HG02884 (cell line): ENCODE data around the gene RAPGEFL1.
"Not testable (repeated sequence)": the region's sequence is repeated elsewhere in the genome, so short reads cannot be mapped to it uniquely, and the experiment has no call there.

Source experiments
- ATAC-seq: cut with Tn5 transposase; IDR thresholded peaks from one replicate; pipeline ENCODE4 v1.9.1; 2021; ENCODE audit warnings: mild to moderate bottlenecking, moderate library complexity; ENCODE audit not compliant: unreplicated experiment

The RAPGEFL1 gene

DNA sequence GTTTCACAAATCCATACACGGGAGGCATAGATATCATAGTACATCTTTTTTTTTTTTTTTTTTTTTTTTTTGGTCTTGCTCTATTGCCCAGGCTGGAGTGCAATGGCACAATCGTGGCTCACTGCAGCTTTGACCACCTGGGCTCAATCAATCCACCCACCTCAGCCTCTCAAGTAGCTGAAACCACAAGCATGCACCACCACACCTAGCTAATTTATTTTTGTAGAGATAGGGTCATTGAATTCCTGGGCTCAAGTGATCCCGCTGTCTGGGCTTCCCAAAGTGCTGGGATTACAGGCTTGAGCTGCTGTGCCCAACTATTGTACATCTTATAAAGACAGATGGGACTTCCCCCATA is 3.5 kb upstream of the RAPGEFL1 start:
- ATAC-seq, result no peak

- ATAC-seq, result no peak
Observed at GRCh38 chr17:40174514-40174913, 2.8 kb upstream of the RAPGEFL1 start.

DNA sequence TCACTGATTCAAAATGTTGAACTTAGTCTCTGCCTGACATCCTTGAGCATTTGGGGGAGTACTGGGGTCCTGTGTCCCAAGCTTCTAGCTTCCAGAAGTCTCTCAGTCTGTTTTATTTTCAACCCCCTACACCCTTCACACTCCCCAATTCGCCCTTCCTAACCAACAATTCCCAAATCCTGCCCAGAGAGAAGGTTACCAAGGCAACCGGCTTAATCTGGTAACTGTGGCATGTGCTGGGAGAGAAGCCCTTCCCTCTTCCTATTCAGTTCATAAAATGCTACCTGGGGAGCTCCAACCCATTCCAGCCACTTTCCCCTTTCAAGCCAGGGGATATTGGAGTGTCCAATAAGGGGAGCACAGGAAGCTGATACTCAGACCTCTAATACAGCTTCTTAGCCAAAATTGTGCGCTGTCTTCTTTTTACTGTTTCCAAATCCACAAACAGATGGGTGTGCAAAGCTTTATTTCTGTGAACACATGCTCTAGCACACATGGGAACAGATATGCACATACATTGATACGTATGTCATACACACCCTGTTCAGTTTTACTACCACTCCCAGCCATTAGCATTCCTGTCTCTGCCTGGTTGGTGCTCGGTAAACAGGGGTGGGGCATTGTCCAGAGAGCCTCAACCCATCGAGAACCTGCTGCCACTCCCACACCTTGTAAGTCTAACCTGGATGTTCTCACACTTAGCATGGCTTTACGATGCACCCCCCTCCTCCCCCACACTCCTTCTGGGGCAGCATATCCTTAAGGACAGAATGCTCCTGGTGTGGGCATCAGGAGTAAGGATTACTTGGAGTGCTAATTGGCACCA is 1.1 kb upstream of the RAPGEFL1 start:
- no peak for ATAC-seq

GRCh38 chr17:40176754-40177110 is 538 bp upstream of the RAPGEFL1 start:
- no peak for ATAC-seq

DNA sequence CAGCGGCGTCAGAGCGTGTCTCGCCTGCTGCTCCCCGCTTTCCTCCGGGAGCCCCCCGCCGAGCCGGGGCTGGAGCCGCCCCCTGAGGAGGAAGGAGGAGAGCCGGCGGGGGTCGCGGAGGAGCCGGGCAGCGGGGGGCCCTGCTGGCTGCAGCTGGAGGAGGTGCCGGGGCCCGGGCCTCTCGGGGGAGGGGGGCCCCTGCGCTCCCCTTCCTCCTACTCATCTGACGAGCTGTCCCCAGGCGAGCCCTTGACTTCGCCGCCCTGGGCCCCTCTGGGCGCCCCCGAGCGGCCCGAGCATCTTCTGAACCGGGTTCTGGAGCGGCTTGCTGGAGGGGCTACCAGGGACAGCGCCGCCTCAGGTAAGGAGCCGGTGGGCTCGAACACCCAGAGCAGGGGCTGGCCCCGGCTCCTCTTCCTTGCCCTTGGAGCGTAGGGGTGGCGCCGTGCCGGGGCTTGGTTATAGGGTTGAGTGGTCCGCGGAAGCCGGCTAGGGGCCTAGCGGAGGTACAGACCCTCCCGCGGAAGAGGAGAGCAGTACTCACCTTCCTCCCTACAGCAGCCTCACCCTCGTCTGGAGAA is 841 bp downstream of the RAPGEFL1 start:
- no peak for ATAC-seq

GRCh38 chr17:40178660-40179059 is 1.4 kb downstream of the RAPGEFL1 start:
- ATAC-seq, result no peak

GRCh38 chr17:40179923-40180659 is 2.8 kb downstream of the RAPGEFL1 start:
- no peak for ATAC-seq

DNA sequence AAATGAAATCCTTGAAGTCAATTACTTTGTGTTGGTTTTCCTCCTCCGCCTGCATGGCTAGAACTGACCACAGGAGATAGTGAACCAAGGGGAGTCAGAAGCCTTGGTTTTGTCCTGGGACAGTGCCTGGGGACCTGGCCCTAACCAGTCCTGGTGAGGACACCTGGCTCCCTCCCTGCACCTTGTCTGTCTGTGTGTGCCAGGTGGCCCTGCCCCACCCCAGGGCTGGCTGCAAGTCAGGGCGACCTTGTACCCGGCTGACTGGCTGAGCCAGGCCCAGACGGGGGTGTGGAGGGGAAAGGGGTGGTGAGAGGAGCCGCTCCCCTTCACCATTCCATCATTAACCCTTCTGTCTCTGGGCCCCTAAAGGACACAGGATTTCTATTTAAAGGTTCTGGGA is 3.4 kb downstream of the RAPGEFL1 start:
- ATAC-seq, result no peak

DNA sequence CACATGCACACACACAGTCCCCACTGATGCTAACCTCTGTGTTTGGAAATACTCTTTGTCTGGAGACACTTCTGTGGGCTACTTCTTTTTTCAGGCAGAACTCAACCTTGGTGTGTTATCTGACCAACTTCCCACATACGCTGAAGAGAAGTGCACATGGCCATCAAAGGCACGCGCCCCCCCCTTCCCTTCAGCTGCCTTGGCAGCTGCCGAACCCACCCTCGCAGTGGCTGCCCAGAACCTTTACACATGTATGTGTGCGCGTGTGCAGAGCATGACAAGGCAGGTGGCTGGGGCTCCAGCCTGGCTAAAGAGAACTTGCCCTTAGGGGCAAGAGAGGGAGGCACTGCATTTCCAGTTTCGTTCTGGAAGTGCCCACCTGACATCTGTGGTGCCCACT is 3.9 kb downstream of the RAPGEFL1 start:
- no peak for ATAC-seq

GRCh38 chr17:40182606-40183005 is 5.3 kb downstream of the RAPGEFL1 start:
- ATAC-seq, result no peak

DNA sequence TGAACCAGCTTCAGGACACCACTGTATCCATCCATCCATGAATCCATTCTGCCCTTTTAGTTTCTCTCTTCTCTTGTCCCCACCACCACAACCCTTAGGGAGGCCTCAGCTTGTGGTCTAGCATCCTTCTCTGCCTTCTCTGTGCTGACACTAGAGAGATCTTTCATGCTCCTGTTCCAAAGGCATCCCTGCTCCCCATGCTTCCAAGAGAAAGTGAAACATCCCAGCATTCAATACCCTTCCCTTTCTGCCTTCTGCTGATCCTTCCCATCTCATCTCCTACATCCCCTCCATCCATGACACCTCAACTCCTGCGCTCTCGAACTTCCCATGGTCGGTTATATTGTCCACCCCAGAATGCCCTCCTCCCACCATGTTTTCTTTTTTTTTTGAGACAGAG is 10.0 kb downstream of the RAPGEFL1 start:
- no peak for ATAC-seq

GRCh38 chr17:40188694-40189093 is 11.4 kb downstream of the RAPGEFL1 start:
- no peak for ATAC-seq

- no peak for ATAC-seq
Observed at GRCh38 chr17:40190197-40191021, 13.1 kb downstream of the RAPGEFL1 start.

- no peak for ATAC-seq
Observed at GRCh38 chr17:40191237-40192208, 14.3 kb downstream of the RAPGEFL1 start.

GRCh38 chr17:40192961-40193360 is 15.7 kb downstream of the RAPGEFL1 start:
- no peak for ATAC-seq

DNA sequence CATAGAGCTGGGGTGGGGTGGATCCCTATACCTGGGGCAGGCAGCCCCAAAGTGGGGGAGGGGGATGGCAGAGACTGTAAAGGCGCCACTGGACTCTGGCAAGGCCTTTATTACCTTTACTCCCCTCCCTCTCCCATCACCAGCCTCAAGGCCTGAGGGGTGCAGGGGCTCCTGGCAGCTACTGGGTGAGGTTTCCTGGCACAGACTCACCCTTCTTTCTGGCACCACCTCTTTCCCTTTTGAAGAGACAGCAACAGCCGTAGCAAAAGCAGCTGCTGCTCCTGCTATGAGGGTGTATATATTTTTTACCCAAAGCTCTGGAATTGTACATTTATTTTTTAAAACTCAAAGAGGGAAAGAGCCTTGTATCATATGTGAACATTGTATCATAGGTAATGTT is 17.6 kb downstream of the RAPGEFL1 start:
- ATAC-seq, result no peak

DNA sequence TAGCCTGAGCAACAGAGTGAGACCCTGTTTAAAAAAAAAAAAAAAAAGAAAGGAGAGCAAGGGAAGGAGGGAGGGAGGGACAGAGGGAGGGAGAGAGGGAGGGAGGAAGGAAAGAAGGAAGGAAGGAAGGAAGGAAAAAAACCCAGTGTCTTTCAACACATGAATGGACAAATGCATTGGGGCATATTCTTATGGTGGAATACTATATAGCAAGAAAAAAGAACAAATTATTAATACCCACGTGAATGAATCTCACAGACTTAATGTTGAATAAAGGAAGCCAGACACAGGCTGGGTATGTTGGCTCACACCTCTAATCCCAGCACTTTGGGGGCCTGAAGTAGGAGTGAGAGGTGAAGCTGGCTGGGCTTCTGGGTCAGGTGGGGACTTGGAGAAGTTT is 20.3 kb downstream of the RAPGEFL1 start:
- ATAC-seq, result no peak

GRCh38 chr17:40197965-40198456 is 20.7 kb downstream of the RAPGEFL1 start:
- not testable (repeated sequence) for ATAC-seq

GRCh38 chr17:40198576-40198975 is 21.3 kb downstream of the RAPGEFL1 start:
- no peak for ATAC-seq

- no peak for ATAC-seq
Observed at GRCh38 chr17:40203131-40203530, 25.9 kb downstream of the RAPGEFL1 start.
